Measurements from ENCODE around the gene ZNF416.
A peak's percentile ranks its signal among the peaks of the same experiment; 100 is the strongest.

The ZNF416 gene

DNA sequence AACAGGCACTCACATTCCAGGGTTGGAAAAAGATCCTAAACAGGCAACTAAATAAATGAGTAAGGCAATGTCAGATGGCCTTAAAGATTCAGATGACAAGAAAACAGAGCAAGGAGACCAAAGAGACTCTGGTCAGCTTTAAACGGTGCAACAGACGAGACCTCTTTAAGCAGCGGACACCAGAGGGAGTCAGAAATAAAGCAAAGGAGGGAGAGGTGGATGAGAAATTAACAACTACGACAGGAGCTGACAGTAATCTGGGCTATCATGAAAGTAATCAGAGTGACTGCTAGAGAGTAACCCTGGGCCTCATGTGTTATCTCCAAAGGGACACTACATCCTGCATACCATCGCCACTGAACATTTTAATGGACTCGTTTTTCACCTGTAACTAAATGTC lies 20.2 kb downstream of the ZNF416 start:
- DNase-seq: no peak

DNA sequence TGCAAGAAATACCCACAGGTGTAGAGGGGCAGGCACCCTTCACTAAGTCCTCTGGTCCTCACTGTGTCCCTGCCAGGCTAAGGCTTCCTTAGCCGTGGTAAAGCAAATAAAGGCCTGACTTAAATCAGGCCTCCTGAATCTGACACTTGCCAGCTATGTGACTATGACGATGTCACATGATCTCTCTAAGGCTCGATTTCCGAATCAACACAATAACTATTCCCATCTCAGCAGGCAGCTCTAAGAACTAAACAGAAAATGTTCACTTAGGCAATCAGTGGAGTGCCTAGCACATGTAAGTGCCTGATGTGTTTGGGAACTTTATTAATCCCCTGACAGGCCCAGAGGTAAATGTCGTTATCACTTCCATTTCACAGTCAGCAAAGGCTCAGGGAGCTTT lies 21.1 kb downstream of the ZNF416 start:
- DNase-seq: no peak

- no peak for DNase-seq
Measured at GRCh38 chr19:57552432-57552831, 26.3 kb downstream of the ZNF416 start.

- DNase-seq: no peak
Measured at GRCh38 chr19:57546513-57546912, 32.2 kb downstream of the ZNF416 start.

DNA sequence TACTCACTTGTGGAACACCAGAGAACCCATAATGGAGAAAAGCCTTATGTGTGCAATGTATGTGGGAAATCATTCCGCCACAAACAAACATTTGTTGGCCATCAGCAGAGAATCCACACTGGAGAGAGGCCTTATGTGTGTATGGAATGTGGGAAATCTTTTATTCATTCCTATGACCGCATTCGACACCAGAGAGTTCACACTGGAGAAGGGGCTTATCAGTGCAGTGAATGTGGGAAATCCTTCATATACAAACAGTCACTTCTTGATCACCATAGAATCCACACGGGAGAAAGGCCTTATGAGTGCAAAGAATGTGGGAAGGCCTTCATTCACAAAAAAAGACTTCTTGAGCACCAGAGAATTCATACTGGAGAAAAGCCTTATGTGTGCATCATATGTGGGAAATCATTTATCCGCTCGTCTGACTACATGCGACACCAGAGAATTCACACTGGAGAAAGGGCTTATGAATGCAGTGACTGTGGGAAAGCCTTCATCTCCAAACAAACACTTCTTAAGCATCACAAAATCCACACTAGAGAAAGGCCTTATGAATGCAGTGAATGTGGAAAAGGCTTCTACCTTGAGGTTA lies 40.7 kb downstream of the ZNF416 start:
- DNase-seq: no peak

GRCh38 chr19:57527136-57527881 lies 51.4 kb downstream of the ZNF416 start, which contains the start of gene ZNF549:
ZNF549 (plus strand) TSS chr19:57527356; CDS start chr19:57527574, 218 bp downstream.
- DNase-seq: peak; percentile 93

Measured in KG1 (cell line).